HG03558 (cell line): ENCODE results near the gene DDX60.
A peak's percentile ranks its signal among the peaks of the same experiment; 100 is the strongest.
"Not testable (repeated sequence)": the region's sequence is repeated elsewhere in the genome, so short reads cannot be mapped to it uniquely, and the experiment has no call there.

Experiments
- ATAC-seq: cut with Tn5 transposase; IDR thresholded peaks from one replicate; pipeline ENCODE4 v1.9.1; 2021; ENCODE audit warnings: moderate number of reproducible peaks; ENCODE audit not compliant: unreplicated experiment; ENCODE audit errors: extremely low read depth

The DDX60 gene

GRCh38 chr4:168318266-168318895, at the start of gene DDX60:
DDX60 (minus strand) TSS chr4:168318752; CDS start chr4:168311259, 7,493 bp downstream.
- peak; percentile 97 for ATAC-seq

GRCh38 chr4:168367065-168367464, 48.5 kb upstream of the DDX60 start:
- ATAC-seq: no peak

DNA sequence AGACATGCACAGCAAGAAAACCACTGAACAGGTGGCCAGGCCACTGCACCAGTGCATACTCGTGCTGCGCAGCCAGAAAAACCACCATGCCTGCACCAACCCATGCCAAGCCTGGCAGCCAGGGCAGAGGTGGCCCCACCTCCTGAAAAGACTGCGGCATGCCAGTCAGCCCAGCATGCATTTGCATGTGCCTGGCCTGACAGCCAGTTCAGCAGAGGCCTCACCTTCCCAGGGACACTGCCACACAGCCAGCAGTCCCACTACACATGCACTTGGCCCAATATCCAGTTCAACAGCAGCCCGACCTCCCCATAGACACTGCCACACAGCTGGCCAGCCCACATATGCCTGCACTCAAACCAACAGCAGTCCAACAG, 43.5 kb upstream of the DDX60 start:
- ATAC-seq: no peak

GRCh38 chr4:168361365-168362024, 42.9 kb upstream of the DDX60 start:
- ATAC-seq: no peak

DNA sequence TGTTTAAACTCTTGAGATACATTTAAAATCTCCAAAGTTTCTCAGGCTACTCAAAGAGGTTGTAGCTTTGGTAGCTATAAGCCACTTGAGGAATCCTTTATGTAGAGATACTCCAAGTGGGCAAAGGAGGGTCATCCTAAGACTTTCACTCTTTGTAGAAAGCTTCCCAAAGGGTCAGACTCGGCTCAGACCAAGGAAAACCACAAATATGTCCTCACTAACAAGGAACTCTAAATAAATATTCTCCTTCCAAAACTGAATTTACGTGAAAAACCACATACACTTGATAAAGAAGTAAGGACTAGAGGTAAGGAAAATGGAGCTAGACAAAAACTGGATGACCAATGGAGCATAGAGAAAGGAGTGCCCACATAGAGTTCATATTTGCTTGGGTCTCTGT, 41.7 kb upstream of the DDX60 start:
- ATAC-seq: no peak

- ATAC-seq: no peak
Measured at GRCh38 chr4:168357941-168358340, 39.4 kb upstream of the DDX60 start.

GRCh38 chr4:168353746-168354145, 35.2 kb upstream of the DDX60 start:
- ATAC-seq: no peak

- ATAC-seq: no peak
Measured at GRCh38 chr4:168337550-168337940, 19.0 kb upstream of the DDX60 start.

GRCh38 chr4:168336837-168337549, 18.4 kb upstream of the DDX60 start:
- ATAC-seq: no peak

GRCh38 chr4:168335621-168336020, 17.1 kb upstream of the DDX60 start:
- no peak for ATAC-seq

DNA sequence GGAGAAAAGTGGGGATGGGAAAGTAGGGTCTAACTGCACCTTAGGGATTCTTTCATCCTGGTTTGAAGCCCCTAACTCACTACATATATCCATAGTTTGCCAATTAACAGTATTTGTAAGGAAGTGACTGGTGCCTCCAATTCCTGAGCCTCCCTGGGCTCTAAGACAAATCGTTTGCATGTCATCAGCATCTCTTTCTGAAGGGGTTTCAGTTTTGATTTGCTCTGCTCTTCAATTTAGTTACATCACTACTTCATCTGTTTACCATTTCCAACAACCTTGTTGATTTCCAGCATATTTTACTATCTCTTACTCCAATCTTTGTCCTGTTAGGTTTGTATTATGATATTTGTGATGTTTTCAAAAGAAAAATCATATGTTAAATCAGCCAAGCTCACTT, 15.5 kb upstream of the DDX60 start:
- no peak for ATAC-seq

DNA sequence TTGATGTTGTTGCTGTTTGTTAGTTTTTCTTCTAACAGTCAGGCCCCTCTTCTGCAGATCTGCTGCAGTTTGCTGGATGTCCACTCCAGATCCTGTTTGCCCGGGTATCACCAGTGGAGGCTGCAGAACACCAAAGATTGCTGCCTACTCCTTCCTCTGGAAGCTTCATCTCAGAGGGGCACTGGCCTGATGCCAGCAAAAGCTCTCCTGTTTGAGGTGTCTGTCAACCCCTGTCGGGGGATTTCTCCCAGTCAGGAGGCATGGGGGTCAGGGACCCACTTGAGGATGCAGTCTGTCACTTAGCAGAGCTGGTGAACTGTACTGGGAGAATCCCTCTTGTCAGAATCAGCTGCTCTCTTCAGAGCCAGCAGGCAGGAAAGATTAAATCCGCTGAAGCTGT, 12.0 kb upstream of the DDX60 start:
- ATAC-seq: not testable (repeated sequence)

GRCh38 chr4:168325591-168325990, 7.0 kb upstream of the DDX60 start:
- no peak for ATAC-seq

DNA sequence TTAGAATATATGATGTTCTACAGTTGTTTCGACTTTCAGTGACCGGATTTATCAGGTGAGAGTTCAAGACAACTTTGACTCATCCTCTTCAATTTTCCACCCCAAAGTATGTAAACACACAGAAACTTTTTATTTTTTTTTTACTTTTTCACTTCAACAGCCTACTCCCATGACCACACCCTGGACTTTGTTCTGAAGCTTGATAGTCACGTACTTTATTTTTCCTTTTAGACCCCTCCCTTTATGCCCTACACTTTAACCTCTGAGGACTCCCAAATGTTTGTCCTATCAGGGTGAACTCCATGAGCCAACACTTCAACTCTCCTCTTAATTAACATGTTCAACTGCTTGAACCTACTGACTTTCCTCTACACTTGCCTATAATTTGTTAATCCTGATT, 2.5 kb upstream of the DDX60 start:
- ATAC-seq: no peak

DNA sequence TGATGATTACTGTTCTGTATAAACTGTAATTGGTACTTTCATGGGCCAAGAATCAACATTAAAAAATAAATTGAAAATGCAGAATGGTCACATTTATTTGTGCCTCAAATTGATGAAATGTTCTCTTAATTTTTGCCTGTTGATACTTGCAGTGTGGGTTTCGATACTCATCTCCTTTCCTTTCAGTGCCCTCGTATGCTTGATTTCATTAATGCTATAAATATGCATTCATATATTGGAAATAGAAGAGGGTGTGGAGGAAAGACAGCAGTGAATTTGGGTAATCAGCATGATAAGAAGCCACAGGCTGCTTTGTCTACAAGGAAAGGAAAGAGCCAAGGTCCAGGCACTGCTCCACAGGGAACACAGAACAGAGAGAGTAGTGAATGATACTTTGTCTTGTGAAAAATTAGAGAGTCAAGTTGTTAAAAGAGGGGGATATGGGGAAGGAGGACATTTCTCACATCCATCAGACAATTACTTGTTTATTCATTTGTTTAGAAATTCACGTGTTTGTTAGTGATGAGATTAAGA, 1.0 kb upstream of the DDX60 start:
- ATAC-seq: no peak

GRCh38 chr4:168317621-168318020, 931 bp downstream of the DDX60 start:
- no peak for ATAC-seq

DNA sequence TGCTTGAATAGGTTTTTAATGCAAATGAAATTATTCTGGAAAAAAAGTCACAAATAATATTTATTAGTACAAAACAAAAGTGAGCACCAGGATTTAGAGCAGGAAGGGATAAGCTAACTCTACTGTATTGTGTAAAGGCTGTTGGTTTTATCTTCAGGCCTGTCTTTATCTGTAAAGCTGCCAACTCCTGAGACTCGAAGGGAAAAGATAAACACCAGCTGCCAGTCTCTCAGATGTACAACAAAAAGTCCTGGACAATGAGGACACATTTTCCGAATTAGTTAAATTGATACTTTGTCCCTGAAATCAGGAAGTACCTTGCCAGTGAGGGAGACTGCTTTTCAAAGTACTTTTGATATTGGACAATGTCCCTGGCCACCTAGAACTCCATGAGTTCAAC, 8.8 kb downstream of the DDX60 start:
- ATAC-seq: no peak

DNA sequence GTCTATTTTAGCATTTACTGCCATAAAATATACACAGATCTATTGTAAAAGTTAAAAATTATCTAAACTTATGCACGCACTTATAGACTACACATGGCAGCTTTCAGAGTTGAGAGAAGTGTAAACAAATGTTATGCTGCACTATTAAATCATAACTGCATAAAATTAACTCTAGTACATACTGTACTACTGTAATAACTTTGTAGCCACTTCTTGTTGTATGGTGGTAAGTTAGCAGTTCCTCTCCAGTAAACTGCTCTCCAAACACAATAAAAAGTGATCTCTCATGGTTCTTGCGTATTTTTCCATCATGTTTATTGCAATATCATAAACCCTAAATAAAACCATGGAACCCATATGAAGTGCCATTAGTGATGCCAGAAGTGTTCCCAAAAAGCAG, 9.6 kb downstream of the DDX60 start:
- ATAC-seq: no peak

DNA sequence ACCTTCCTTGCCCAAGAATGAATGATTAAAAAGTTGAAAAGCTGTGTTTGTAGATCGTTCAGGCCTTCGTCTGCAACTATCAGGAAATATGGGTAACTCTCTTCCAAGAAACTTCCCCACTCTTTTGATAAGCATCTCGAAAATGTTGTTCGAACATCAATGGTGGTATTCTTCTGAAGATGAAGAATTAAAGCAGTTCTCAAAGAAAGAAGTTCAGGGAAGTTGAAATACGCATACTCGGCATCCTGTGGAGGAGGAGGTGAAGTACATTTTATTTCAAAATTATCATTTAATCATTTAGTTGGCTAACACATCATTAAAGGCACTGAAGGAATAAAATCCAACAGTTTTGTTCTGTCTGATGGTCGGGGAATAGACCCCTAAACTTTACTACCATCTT, 12.1 kb downstream of the DDX60 start:
- no peak for ATAC-seq

DNA sequence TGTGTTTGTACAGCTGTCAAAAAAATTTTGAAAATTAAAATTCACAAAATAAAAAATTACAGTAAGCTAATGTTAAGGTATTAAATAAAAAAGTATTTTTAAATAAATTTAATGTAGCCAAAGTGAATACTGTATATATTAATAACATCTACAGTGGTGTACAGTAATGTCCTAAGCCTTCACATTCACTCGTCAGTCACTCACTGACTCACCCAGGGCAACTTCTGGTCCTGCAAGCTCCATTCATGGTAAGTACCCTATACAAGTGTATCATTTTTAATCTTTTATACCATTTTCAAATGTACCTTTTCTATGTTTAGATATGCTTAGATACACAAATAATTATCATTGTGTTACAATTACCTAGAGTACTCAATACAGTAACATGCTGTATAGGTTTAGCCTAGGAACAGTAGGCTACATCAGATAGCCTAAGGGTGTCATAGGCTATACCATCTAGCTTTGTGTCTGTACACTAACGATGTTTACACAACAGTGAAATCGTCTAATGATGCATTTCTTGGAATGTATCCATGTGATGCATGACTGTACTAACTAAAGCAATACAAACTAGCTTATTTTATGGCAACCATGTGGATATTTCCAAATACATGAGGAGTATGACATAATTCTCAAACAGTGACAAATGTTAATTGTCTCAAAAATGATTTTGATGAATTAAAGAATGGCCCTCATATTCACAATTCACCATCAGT, 13.7 kb downstream of the DDX60 start:
- no peak for ATAC-seq

DNA sequence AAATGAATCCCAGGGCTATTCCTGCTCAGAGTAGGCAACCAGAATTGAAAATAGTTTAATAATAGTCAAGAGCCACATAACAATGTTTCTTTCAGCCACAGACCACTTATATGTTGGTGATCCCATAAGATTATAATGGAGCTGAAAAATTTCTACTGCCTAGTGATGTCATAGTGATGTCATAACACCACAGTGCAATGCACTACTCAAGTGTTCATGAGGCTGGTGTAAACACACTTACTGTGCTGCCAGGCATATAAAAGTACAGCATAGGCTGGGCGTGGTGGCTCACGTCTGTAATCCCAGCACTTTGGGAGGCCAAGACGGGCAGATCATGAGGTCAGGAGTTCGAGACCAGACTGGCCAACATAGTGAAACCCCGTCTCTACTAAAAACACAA, 15.1 kb downstream of the DDX60 start:
- not testable (repeated sequence) for ATAC-seq
